NAMALWA (cell line): ENCODE measurements around the gene PLAU.
A peak's percentile ranks its signal among the peaks of the same experiment; 100 is the strongest.
"Not testable (repeated sequence)": the region's sequence is repeated elsewhere in the genome, so short reads cannot be mapped to it uniquely, and the experiment has no call there.

ENCODE experiments used
- DNase-seq: peaks from one replicate; pipeline ENCODE4 v3.0.0-alpha.2; 2015; ENCODE audit warnings: low spot score

PLAU gene

DNA sequence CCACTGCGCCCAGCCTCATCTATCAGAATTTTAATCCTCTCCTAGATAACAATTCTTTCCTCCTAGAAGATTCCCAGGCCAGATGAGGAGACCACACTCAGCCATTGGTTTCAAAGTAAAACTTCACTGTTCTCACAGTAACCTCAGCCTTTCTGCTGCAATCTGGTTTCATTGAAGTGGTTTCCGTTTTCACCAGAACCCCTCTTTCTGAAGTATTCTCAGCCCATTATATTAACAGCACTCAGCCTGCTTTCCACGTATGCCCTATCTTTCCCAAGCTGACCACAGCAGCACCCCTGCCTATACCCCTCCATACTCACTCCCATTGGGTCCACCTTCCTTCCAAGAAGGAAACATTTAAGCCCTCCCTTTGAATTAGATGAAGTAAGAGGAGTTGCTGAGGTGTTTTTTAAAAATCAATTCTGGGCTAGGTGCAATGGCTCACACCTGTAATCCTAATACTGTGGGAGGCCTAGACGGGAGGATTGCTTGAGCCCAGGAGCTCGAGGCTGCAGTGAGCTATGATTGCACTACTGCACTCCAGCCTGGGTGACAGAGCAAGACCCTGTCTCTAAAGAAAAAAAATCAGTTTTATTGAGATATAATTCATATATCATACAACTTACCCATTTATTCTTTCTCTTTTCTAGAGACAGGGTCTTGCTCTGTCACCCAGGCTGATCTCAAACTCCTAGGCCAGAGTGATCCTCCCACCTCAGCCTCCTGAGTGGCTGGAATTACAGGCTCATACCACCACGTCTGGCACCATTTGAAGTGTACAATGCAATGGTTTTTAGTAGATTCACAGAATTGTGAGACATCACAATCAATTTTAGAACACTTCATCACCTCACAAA, 11.3 kb downstream of the PLAU start:
- no peak for DNase-seq

DNA sequence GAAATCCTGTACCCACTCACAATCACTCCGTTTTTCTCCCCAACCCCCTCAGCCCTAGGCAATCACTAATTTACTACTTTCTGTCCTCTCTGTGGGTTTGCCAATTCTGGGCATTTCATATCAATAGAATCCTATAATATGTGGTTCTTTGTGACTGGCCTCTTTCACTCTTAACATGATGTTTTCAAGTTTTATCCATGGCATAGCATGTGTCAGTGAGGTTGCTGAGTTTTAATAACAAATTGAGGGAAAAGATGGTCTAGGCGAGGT, 11.9 kb downstream of the PLAU start:
- no peak for DNase-seq

DNA sequence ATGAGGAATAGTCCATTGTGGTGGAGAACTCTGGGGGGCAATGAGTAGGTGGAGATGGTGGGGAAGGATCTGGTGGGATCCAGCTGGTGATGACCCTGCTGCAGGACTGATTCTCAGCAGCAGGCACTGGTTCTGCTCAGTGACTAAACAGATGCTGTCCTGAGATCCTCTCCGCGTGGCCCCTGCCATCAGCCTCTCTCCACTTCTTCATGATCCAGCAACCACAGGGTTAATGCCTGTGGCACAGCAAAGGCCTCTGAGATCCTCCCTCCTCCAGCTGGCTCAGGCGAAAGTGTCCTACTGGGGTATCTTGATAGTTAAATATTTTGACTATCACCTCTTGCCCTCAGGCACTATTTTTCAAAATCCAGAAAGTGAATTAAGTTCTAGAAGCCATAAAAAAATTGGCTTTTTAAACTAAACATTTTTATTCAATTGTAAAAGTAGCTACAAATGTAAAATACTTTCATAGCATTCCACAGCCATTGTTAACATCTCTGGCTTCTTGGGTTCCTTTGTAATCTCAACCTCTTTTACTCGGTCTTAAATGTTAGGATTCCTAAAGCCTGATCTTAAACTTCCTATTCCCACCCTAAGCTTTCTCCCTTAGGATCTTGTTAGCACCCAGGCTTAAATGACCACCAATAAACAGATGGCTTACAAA, 13.1 kb downstream of the PLAU start:
- DNase-seq = no peak

DNA sequence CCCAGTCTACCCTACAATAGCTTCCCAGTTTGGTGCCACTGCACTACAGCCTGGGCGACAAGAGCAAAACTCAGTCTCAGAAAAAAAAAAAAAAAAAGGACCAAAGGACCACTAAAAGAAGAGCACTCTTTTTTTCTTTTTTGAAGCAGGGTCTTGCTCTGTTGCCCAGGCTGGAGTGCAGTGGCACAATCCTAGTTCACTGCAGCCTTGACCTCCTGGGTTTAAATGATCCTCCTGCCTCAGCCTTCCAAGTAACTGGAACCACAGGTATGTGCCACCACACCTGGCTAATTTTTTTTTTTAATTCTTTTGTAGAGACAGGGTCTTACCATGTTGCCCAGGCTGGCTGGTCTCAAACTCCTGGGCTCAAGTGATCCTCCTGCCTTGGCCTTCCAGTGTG, 14.0 kb downstream of the PLAU start:
- no peak for DNase-seq

DNA sequence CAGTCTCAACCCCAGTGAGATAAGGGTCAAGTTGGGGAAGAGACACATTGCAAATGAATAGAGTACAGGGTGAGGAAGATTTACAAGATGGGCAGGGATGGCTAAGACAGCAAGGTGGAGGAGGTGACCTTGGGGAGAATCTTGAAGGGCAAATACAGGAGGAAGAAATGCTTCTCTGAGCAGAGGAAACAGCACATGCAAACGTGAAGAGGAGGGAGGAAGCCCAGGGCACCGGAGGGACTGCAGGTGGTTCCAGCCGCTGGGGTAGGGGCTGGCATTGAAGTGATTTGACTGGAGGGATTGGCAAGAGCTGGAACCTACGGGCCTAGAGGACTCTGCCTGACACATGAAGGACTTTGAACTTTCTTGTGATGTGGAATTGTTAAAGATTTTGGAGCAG, 14.6 kb downstream of the PLAU start:
- DNase-seq = no peak

DNA sequence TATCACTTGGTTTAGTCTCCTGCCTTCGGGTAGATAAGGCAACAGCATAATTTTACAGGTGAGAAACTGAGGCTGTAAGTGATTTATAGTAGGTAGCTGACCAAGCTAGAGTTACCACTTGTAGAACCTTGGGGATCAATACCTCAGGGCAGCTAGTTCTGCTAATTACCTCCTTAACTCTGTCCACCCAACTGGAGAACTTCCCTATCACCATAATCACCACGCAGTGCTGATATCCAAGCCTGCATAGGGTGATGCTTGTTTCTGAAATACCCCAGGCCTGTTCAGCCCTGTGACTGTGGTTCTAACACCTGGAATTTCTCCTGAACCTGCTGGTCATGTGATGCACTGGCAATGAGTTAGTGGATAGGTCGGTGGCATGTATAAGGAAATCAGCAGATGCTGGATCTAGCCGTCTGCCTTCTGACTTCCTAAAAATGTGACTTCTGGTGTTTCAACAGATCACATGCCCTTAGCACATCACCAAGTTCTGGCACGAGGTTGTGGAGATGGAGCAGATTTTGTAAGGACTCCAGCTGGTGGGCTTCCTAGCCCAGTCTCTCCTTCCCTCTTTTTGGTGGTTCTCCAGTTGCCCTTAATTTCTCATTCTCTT, 15.3 kb downstream of the PLAU start:
- no peak for DNase-seq

DNA sequence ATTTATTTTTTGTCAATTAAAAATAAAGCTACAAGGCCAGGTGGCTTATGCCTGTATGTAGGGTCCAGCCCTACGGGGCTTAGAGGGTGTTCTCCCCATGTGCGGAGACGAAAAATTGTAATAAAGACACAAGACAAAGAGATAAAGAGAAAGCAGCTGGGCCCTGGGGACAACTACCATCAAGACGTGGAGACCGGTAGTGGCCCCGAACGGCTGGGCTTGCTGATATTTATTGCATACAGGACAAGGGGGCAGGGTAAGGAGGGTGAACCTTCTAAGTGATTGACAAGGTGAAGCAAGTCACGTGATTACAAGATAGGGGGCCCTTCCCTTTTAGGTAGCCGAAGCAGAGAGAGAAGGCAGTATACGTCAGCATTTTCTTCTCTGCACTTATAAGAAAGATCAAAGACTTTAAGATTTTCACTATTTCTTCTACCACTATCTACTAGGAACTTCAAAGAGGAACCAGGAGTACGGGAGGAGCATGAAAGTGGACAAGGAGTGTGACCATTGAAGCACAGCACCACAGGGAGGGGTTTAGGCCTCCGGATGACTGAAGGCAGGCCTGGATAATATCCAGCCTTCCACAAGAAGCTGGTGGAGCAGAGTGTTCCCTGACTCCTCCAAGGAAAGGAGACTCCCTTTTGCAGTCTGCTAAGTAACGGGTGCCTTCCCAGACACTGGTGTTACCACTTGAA, 19.8 kb downstream of the PLAU start:
- not testable (repeated sequence) for DNase-seq

DNA sequence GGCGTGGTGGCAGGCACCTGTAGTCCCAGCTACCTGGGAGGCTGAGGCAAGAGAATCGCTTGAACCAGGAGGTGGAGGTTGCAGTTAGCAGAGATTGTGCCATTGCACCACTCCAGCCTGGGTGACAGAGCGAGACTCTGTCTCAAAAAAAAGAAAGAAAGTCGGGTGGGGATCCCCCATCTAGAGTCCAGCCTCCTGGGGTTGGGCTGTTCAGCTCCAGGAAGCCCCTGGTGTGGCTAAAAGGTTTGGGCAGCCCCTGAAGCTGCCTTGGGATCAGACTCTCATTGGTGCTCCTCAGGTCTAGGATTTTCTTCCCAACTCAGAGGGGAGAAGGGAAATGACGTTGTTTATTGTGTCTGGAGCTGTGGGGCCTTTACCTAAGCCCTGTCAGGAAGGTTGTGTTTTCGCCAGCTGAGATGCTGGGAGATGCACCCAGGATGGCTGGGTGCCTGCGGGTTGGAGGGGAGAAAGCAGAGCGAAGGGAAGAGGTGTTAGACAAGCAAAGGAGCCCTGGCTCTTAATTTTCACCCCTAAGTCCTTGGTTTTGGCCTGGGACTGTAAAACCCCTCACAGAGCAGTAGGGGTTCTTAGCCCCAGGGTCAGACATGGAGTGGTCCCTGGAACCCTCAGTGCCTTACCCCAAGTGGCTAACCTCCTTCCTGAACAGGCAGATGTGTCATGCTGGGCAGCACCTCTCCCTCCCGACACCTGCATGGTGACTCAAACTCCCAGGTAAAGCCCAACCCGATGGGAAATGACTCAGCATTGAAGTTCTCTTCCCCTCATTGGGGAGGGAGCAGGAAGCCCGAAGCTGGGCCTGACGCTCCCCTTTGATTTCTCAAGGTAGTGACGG, 21.1 kb downstream of the PLAU start:
- no peak for DNase-seq

DNA sequence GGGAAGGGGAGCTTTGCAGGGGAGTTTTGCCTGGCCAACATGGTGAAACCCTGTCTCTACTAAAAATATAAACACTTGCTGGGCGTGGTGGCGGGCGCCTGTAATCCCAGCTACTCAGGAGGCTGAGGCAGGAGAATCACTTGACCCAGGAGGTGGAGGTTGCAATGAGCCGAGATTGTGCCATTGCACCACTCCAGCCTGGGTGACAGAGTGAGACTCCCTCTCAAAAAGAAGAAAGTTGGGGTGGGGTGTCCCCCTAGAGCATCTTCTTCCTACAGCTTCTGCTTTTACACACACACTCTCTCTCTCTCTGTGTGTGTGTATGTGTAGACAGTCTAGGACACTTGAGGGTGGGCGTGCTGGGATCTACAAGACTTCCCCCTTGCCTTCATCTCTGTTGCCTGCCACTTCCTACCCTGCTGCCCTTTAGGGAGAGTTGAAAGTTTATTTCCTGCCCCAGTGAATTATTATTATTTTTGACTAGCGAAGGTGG, 21.7 kb downstream of the PLAU start:
- DNase-seq = no peak

DNA sequence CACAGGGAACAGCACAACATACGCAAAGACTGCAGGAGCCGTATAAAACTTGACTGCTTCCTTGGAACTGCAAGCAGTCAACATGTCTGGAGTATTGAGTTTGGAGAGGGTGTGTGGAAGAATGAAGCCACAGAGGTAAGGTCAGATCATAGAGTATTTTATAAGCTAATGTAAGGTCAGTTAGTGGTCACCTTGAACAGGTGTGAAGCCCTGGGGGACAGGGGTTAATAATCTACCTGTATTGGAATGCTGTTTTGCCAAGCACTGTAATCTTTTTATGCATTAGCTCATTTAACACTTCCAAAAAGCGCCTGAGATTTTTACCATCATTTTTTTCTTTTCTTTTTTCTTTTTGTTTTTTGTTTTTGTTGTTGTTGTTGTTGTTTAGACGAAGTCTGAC, 23.1 kb downstream of the PLAU start:
- DNase-seq = no peak

DNA sequence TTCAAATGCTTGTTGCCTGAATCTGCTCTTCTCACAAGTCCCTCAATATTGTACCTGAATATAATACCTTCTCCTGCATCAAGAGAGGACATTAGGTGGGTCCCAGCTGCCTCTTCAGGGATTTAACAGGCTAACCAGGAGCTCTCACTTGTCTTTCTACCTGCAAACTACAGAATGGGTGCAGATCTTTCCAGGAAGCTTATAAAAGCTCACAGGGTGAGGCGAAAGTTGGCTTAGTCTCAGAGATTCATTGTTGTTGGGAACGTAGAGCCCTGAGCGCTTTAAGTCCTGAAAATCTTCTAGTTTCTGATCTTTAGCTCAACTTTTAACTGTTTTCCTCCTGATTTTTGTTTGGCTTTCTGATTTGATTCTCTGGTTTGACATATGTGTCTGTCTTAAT, 25.0 kb downstream of the PLAU start:
- no peak for DNase-seq

DNA sequence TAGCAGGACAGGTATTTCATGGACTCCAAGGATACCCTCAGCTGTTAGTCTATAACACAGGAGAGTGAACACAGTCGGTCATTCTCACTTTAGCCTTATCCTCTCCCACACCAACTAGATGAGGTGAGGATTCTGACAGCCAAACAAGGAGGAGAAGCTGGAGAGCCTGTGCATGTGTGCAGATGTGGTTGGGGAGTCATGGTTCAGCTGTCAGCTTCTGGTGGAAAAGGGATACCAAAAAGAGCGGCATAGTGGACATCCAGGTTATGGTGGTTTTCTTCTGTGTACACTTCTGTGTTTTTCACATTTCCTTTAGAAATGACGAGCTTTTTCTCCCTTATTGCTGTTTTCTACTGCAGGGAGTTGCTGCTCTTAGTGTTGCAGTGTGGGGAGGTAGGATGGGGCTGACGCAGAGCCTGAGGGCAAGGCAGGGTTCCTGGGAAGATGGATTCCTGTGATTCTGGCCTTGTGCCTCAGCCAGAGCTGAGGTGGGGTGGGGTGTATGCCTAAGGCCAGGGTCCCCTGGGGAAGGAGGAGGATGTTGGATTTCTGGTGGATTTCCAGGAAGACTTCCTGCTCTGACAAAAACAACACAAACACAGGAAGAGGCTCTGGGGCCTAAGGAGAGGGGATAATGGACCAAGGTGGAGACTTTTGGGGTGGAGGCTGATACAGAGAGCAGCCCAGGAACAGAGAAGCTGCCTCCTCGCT, 26.6 kb downstream of the PLAU start:
- DNase-seq = no peak

DNA sequence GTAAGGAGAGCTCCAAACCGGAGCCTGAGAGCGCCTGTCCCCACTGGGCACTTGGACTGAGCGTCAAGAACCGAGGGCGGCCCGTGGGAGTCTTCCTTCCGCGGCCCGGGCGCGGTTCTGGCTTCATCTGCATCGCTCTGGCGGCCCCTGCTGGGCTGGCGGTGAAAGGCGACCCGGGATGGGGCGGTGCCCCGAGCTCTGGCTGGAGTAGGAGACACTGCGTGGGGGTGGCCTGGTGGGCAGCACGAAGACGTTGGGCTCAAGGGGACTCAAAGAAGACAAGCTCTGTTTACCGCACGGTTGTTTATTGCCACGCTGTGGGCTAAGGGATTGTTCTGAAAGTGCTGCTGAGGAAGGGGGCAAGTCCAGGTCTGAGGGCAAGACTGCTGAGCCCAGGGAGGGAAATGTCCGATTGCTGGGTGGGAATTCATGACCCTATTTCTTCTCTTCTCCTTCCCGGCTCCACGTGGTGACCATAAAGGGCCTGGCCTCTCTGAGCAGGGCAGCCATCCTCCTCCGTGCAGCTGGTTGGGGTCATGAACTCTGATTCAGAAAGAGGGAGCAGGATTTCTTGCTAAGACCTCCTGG, 29.8 kb downstream of the PLAU start:
- DNase-seq = peak; percentile 57

DNA sequence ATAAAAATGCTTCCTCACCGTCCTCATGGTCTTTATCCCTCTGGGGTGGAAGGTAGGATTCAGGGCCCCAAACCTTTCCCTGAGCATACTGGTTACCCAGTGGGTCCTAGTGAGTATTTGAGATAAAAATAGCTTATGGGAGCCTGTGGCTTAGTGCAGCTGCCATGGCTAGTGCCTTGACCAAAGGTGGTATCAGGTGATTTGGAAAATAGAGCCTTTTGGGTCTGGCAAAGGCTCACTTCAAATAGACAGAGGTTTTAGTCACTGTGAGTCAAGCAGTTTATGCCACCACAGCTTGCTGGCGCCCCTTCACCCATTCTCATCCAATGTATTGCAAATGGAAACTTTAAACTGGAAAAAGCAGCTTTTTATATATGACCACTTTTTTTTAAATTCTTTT, 30.4 kb downstream of the PLAU start:
- no peak for DNase-seq

DNA sequence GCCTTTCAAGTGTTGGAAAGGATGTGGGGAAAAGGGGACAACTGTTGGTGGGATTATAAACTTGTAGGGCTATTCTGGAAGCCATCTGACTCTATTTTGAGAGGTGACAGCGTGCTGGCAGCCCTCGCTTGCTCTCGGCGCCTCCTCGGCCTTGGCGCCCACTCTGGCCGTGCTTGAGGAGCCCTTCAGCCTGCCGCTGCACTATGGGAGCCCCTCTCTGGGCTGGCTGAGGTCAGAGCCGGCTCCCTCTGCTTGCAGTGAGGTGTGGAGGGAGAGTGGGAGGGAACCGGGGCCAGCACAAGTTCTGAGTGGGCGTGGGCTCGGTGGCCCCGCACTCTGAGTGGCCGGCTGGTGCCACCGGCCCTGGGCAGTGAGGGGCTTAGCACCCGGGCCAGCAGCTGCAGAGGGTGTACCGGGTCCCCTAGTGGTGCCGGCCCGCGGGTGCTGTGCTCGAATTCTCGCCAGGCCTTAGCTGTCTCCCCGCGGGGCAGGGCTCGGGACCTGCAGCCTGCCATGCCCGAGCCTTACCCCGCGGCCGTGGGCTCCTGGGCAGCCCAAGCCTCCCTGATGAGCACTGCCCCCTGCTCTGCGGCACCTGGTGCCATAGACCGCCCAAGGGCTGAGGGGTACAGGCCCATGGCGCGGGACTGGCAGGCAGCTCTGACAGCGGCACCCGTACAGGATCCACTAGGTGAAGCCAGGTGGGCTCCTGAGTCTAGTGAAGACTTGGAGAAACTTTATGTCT, 33.6 kb downstream of the PLAU start:
- DNase-seq = no peak

DNA sequence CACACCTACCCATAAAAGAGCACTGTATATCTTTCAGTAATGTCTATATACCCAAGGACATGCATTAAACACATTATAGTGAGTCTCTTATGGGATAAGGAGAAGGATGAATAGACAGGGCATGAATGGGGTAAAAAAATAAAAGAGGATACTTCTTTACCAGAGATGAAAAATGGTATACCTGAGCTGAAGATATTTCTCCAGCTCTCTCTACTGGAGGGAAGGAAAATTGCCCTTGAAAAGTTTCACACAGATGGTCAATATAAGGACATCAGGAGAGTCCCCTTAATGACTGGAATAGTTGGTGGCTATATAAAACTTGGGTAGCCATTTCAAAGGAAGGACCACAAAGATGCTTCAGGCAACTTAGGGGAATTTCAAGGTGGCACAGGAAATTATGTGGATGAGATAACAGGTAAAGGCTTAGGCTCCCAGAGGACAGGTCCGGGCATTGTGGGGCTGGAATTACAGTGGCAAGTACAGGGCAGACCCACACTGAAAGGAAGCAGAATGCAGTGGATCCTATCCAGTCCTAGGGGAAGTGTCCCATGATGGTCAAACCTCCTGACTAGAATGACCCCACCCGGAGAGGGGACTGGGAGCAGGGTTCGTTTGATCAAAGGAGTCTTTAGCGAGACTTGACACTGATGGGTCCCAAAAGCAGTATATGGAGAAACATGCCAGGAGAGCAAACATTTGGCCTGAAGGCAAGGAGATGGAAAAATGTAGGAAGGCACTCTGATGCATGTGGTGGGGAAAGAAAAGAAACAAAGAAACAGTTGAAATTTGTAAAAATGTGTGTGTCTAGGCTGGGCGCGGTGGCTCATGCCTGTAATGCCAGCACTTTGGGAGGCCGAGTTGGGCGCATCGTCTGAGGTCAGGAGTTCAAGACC, 35.6 kb downstream of the PLAU start:
- DNase-seq = no peak

DNA sequence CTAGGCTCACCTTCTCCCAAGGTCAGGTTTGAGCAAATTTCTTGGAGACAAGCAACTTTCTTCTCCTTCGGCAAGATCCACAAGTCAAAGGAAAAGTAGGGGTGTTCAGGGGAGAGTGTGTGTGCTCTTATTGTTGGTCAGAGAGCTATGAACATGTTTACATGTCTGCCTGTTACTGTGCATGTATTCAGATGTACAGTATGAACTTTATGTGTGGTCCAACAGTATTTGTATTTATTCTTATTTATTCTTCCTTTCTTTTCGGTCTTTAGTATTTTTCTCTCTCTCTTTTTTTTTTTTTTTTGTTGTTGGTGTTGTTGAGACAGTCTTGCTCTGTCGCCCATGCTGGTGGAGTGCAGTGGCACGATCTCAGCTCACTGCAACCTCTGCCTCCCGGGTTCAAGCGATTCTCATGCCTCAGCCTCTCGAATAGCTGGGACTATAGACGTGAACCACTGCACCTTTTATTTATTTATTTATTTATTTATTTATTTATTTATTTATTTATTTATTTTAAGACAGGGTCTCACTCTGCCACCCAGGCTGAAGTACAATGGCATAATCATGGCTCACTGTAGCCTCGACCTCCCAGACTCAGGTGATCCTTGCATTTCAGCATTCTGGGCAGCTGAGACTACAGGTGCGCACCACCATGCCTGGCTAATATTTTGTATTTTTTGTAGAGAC, 38.2 kb downstream of the PLAU start:
- DNase-seq = no peak

DNA sequence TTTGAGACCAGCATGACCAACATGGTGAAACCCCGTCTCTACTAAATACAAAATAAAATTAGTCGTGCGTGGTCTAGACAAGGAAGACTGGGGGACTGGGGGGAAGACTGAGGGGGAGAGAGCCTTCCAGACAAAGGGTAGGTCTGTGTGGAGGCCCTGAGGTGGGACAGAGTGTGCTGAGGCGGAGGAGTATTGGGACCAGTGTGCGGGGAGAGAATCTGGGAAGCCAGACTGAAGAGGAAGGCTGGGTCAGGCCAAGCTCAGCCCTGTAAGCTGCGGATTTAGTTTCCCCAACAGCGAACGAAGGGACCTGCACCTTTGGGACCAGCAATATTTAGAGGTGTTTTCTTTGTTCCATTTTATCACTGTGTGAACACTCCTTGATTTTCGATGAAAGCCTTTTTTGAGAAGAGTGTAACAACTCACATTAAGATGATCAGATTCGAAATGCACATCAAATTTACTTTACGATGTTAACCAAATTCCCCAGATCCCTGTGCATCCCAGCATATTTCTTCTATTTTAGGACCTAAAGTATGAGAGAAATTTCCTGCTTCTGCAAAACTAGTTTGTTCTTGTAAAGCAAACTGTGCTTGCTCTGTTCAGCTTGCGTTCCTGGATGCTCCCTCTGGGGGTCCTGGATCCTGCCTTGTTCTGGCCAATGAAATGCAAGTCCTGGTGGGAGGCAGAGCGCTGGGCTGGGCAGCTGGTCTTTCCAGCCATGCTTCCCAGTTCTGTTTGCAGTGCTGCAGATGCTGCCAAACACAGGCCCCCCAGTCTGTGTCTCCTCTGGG, 39.4 kb downstream of the PLAU start:
- DNase-seq = no peak
